Coronary artery (tissue), 2 donors: ENCODE measurements around the gene SHLD1.

Source experiments
- DNase-seq: peaks from one replicate; pipeline ENCODE4 v3.0.0-alpha.2; 2017; ENCODE audit warnings: low spot score
- H3K27ac ChIP-seq, 2 donors: fragments of 200-600 bp; sonication (generic); one replicate each; pipeline ENCODE4 v1.5.1; 2016 to 2019
- H3K4me3 ChIP-seq: fragments of 200-600 bp; sonication (generic); 2 replicates; pipeline ENCODE4 v1.5.1; 2016; ENCODE audit warnings: mild to moderate bottlenecking, moderate library complexity
- CTCF ChIP-seq: fragments of 200-600 bp; sonication (generic); IDR thresholded peaks from one replicate; pipeline ENCODE4 v1.5.1; 2019; ENCODE audit warnings: antibody characterized with exemption

The SHLD1 gene

GRCh38 chr20:5848711-5849505 lies 98.7 kb downstream of the SHLD1 start:
- no peak for DNase-seq
- no peak for TF ChIP-seq CTCF
- Histone ChIP-seq H3K27ac (no peak overlapping the region), H3K4me3 (no peak overlapping the region)

GRCh38 chr20:5855939-5856338 lies 105.7 kb downstream of the SHLD1 start:
- H3K4me3 ChIP-seq = no peak overlapping the region
- DNase-seq = no peak
- TF ChIP-seq CTCF = no peak
- H3K27ac ChIP-seq = no peak overlapping the region

- no peak overlapping the region for H3K27ac ChIP-seq
- H3K4me3 ChIP-seq = no peak overlapping the region
- TF ChIP-seq CTCF = no peak
- DNase-seq = no peak
These were observed 109.4 kb downstream of the SHLD1 start for GRCh38 chr20:5859608-5860007.

- Histone ChIP-seq H3K27ac (no peak overlapping the region), H3K4me3 (no peak overlapping the region)
- no peak for TF ChIP-seq CTCF
- DNase-seq = no peak
These were observed 112.5 kb downstream of the SHLD1 start for GRCh38 chr20:5862703-5863039.

- Histone ChIP-seq H3K4me3 (peak overlapping the region; percentile 28), H3K27ac (peak overlapping the region in 1 of 2 donors; percentile 41)
- TF ChIP-seq CTCF = no peak
- DNase-seq = no peak
These were observed 113.0 kb downstream of the SHLD1 start for GRCh38 chr20:5863040-5863833.

- Histone ChIP-seq H3K27ac (no peak overlapping the region), H3K4me3 (no peak overlapping the region)
- DNase-seq = no peak
- TF ChIP-seq CTCF = no peak
These were observed 114.2 kb downstream of the SHLD1 start for GRCh38 chr20:5864428-5864827.
